ENCODE measurements around the gene ZNF407. TPM values are rescaled to one million over a fixed set of nuclear protein-coding genes. Genes with fewer than 3 reads are reported as not detected.

Gene ZNF407
- total RNA-seq, 6 experiments from 2014 or later, result 4.3 to 8.0 (median 5.7) TPM

DNA sequence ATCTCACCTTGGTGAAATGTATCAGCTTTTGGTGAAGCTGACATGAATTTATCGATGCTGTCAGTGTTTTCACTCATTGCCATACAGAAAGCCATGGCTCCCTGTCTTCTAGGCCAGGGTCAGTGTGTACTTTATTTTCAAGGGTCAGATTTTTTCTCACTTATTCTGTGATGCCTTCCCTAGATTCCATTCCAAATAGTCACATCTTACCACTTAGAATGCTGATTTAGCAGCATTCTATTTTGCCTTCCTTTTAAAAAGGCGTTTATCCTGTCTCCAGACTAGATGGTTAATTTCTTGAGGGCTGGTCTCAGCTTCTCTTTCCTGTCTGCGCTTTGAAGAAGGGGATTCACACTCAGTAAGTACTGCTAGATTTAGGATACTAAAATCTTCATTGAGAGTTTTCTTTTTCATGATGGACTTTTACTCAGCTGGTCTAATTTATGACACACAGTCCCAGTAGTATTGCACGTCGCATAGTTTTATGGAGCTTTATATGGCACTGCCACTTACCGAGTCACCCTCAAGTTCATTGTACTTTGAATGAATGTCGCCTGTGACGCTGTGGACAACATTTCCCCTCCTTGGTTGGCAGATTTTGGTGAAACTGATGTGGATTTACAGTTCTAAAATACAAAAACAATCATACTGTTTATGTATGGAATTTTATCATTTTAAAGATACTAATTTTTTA is 194.0 kb downstream of the ZNF407 start:
- peaks cover 0 to 3% (median 0%) of the 10 kb centered on the region in 4 donors for H3K4me1 ChIP-seq
- no peaks in the 10 kb centered on the region for H3K27me3 ChIP-seq
- no peak overlapping the region for H3K4me3 ChIP-seq
- ATAC-seq, result no peak
- H3K36me3 ChIP-seq, result no peaks in the 10 kb centered on the region
- H3K27ac ChIP-seq, result no peak overlapping the region
- intact Hi-C loops (cut with DNase I), result no loop called here
- no peaks in the 10 kb centered on the region for H3K9me3 ChIP-seq
- TF ChIP-seq, protein P1, sequence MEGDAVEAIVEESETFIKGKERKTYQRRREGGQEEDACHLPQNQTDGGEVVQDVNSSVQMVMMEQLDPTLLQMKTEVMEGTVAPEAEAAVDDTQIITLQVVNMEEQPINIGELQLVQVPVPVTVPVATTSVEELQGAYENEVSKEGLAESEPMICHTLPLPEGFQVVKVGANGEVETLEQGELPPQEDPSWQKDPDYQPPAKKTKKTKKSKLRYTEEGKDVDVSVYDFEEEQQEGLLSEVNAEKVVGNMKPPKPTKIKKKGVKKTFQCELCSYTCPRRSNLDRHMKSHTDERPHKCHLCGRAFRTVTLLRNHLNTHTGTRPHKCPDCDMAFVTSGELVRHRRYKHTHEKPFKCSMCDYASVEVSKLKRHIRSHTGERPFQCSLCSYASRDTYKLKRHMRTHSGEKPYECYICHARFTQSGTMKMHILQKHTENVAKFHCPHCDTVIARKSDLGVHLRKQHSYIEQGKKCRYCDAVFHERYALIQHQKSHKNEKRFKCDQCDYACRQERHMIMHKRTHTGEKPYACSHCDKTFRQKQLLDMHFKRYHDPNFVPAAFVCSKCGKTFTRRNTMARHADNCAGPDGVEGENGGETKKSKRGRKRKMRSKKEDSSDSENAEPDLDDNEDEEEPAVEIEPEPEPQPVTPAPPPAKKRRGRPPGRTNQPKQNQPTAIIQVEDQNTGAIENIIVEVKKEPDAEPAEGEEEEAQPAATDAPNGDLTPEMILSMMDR (IDR thresholded peaks at IDR 0.05), result no peak
- TF ChIP-seq POLR2A (IDR thresholded peaks at IDR 0.05), result no peak
- DNase-seq, result no peak
- 94% methylated on average over 8 of the region's 8 CpGs for WGBS (ENCODE audit: insufficient coverage, low coverage, low lambda C conversion rate, missing lambda C conversion rate)

DNA sequence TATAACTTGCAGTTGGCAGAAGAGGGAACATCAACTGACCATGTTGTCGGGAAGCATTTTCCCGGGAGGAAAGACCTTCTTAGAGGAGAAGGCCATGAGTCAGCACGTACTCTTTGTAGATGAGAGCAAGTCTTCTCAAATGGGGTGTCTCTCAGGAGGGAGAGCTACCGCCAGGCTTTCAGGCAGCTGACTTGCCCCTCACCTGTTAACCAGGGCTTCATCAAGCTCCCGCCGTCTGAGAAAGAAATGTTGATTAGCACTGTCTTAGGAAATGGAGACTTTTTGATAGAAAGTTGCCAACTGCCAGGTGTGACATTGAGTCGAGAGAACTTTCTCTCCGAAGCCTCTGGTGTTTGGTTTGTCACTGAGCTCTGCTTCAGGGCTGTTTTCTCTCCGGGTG is 196.1 kb downstream of the ZNF407 start:
- Histone ChIP-seq H3K4me3 (no peak overlapping the region), H3K36me3 (no peaks in the 10 kb centered on the region), H3K9me3 (no peaks in the 10 kb centered on the region), H3K4me1 (peaks cover 0 to 6% (median 3%) of the 10 kb centered on the region in 4 donors), H3K27ac (no peak overlapping the region), H3K27me3 (no peaks in the 10 kb centered on the region)
- WGBS (ENCODE audit: insufficient coverage, low coverage, low lambda C conversion rate, missing lambda C conversion rate), result 87% methylated on average over 6 of the region's 9 CpGs
- DNase-seq, result no peak
- no peak for TF ChIP-seq POLR2A (IDR thresholded peaks at IDR 0.05)
- TF ChIP-seq, protein P1 (IDR thresholded peaks at IDR 0.05), result no peak
- intact Hi-C loops (cut with DNase I), result no loop called here
- no peak for ATAC-seq

DNA sequence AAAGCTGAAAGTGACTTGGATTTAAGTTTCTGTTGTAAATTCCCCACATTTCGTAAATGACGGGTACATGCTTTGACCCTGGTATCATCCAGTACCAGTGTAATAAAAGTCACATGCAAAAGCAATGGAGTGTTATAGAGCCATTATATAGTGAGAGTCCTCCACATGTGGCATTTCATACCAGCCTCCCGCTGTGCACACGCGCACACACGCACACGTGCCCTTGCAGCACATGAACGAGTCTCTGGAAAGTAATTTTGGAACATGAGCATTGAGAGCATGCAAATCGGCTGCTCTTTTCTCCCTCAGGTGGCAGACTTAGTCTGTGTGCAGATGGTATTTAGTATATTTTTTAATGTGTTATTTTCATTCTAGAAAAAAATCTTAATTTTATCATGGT is 198.1 kb downstream of the ZNF407 start:
- no peaks in the 10 kb centered on the region for H3K9me3 ChIP-seq
- no peak overlapping the region for H3K4me3 ChIP-seq
- H3K27me3 ChIP-seq, result no peaks in the 10 kb centered on the region
- no peaks in the 10 kb centered on the region for H3K36me3 ChIP-seq
- no peak overlapping the region for H3K27ac ChIP-seq
- DNase-seq (no peak), ATAC-seq (no peak)
- 83% methylated on average over 4 of the region's 9 CpGs for WGBS (ENCODE audit: insufficient coverage, low coverage, low lambda C conversion rate, missing lambda C conversion rate)
- intact Hi-C loops (cut with DNase I), result no loop called here
- H3K4me1 ChIP-seq, result peaks cover 0 to 10% (median 3%) of the 10 kb centered on the region in 4 donors
- TF ChIP-seq, protein P1 (IDR thresholded peaks at IDR 0.05), result no peak
- TF ChIP-seq POLR2A (IDR thresholded peaks at IDR 0.05), result no peak

DNA sequence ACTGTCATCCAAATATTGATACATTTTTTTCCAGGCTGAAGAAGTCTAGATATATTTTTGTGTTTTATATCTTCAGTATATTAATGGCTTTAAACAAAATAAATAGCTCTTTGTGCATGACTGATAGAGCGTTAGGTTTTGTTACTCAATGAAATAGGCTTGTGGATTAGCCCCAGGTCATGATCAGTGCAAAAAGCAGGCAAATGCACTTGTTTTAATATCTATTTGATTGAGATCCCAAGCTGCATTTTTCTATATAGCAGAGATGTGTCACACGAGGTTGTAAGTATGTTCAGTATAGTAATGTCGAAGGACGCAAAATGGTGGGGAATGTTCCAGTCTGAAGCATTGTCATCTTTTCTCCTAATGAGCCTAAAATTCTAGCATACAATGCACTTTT is 198.5 kb downstream of the ZNF407 start:
- no peak for ATAC-seq

DNA sequence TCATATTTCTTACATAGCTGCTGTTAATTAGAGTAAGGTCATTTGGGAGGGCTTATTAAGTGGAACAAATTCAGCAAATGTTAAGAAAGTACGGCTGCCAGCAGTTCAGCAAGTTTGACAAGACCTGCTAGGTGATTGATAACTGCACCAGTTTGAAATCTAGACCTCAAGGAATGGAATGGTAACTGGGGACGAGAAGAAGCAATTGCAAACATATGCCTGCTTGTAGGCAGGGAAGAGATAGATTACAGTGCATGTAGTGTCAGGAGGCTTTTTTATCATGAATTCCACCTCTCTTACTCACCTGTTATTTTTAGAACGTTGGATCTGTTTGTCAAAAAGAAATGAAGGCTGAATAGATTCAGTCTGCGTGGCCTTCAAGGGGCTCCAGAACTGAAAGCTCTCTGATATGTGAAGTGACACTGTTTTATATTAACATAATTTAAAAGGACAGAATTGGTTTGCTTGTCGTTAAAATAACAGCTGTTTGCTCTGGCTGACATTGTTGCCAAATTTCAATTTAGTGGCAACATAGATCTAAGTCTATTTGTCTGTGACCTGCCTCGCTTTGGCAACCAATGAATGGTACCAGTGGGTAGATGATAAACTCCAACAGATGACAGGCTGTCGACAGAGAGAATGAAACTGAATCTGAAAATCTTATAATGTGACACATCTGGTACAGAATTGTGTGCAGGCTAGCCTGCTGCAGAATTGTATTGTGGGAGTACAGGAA is 199.3 kb downstream of the ZNF407 start:
- intact Hi-C loops (cut with DNase I), result no loop called here
- TF ChIP-seq, protein P1 (IDR thresholded peaks at IDR 0.05), result no peak
- TF ChIP-seq POLR2A (IDR thresholded peaks at IDR 0.05), result no peak
- ATAC-seq (peak; percentile 94 to 99 (median 98)), DNase-seq (peak in 2 of 3 donors; percentile 28 to 76)
- peak overlapping the region; percentile 18 to 56 (median 31) for H3K27ac ChIP-seq
- 27% methylated on average over 7 of the region's 7 CpGs for WGBS (ENCODE audit: insufficient coverage, low coverage, low lambda C conversion rate, missing lambda C conversion rate)
- H3K9me3 ChIP-seq, result no peaks in the 10 kb centered on the region
- no peaks in the 10 kb centered on the region for H3K36me3 ChIP-seq
- H3K4me3 ChIP-seq, result peak overlapping the region; percentile 5 to 23 (median 11)
- no peaks in the 10 kb centered on the region for H3K27me3 ChIP-seq
- H3K4me1 ChIP-seq, result peaks cover 0 to 10% (median 3%) of the 10 kb centered on the region in 4 donors

More for the DNA sequence above, 198.5 kb downstream of the ZNF407 start:
- DNase-seq, result no peak
- 93% methylated on average over 4 of the region's 4 CpGs for whole genome bisulfite sequencing (ENCODE audit: insufficient coverage, low coverage, low lambda C conversion rate, missing lambda C conversion rate)
- H3K4me1 ChIP-seq, result peaks cover 0 to 10% (median 3%) of the 10 kb centered on the region in 4 donors
- H3K9me3 ChIP-seq, result no peaks in the 10 kb centered on the region
- no peak for TF ChIP-seq POLR2A (IDR thresholded peaks at IDR 0.05)
- intact Hi-C loops (cut with DNase I), result no loop called here
- H3K4me3 ChIP-seq, result no peak overlapping the region
- no peaks in the 10 kb centered on the region for H3K27me3 ChIP-seq
- H3K36me3 ChIP-seq, result no peaks in the 10 kb centered on the region
- H3K27ac ChIP-seq, result no peak overlapping the region
